A172 (cell line): ENCODE results near the gene LCE3E. TPM values are rescaled to one million over a fixed set of nuclear protein-coding genes. Genes with fewer than 3 reads are reported as not detected.
"Not testable (repeated sequence)": the region's sequence is repeated elsewhere in the genome, so short reads cannot be mapped to it uniquely, and the experiment has no call there.

ENCODE experiments used
- DNase-seq: peaks from one replicate; pipeline ENCODE4 v3.0.0-alpha.2; 2015; ENCODE audit warnings: low spot score
- total RNA-seq: library from RNA; depleted of rRNA; stranded (reverse); fragments of >200 nt; shearing (Covaris generic); gene quantifications from 2 replicates; pipeline ENCODE4 v1.2.3, GENCODE V29; 2014; rRNA removed

LCE3E gene
- total RNA-seq, result not detected in 2 replicates

DNA sequence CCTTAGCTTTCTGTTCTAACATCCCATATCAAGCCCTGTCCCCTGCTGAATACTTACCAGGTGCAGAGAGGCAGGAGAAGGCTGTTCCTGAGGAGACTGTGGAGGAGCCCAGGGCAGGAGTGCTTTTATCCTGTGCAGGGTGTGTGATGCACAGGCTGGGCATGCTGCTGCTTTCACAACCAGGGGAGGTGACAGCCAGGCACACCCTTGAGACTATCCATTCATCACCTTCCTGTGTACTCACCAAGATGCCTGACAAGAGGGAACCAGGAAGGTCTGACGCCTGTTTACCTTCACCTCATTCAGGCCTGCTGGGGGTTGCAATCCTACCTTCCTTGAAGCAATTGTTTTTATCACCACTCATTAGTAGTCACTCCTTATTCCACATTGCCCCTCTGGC, at the start of gene LCE3E:
LCE3E (minus strand) TSS at position 100 of the 400 bp plus-strand sequence. CDS start 572 bp downstream, outside the sequence.
- no peak for DNase-seq

GRCh38 chr1:152613511-152613910, 46.9 kb upstream of the LCE3E start, which contains the start of gene LCE3B:
TSS of gene LCE3B (plus strand) at chr1:152613811. CDS start at chr1:152613811, 0 bp downstream.
- DNase-seq, result no peak

GRCh38 chr1:152599934-152600333, 33.4 kb upstream of the LCE3E start, which contains the start of gene LCE3C:
TSS of gene LCE3C (plus strand) at chr1:152600234. CDS start at chr1:152600732, 498 bp downstream.
- DNase-seq, result no peak

GRCh38 chr1:152596986-152597385, 30.4 kb upstream of the LCE3E start:
- DNase-seq, result no peak

- no peak for DNase-seq
Observed at GRCh38 chr1:152585586-152585985, 19.0 kb upstream of the LCE3E start.

GRCh38 chr1:152582647-152583046, 16.1 kb upstream of the LCE3E start:
- DNase-seq, result no peak

GRCh38 chr1:152580433-152580832, 13.9 kb upstream of the LCE3E start, which contains the start of gene LCE3D:
TSS of gene LCE3D (minus strand) at chr1:152580516. CDS start at chr1:152579936, 580 bp downstream.
- no peak for DNase-seq

- DNase-seq, result not testable (repeated sequence)
Observed at GRCh38 chr1:152579526-152579925, 12.9 kb upstream of the LCE3E start.

DNA sequence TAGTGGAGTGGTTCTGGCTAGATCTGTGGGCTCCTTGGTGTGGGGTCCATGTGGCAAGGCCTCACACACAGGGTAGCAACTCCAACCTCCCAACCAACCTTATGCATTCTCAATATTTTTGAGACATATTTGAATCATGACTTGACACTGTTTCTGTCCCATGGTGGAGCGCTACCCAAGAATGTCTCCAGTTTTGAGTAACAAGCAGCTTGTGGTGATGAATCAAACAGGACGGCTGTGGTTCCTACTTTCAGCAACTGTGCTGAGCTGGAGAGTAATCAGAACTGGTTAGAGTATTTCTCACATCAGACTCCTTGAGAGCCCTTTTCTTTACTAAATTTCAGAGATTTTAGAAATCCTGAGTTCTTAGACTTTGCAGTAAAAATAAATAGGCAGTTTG, 10.6 kb upstream of the LCE3E start:
- DNase-seq, result no peak

DNA sequence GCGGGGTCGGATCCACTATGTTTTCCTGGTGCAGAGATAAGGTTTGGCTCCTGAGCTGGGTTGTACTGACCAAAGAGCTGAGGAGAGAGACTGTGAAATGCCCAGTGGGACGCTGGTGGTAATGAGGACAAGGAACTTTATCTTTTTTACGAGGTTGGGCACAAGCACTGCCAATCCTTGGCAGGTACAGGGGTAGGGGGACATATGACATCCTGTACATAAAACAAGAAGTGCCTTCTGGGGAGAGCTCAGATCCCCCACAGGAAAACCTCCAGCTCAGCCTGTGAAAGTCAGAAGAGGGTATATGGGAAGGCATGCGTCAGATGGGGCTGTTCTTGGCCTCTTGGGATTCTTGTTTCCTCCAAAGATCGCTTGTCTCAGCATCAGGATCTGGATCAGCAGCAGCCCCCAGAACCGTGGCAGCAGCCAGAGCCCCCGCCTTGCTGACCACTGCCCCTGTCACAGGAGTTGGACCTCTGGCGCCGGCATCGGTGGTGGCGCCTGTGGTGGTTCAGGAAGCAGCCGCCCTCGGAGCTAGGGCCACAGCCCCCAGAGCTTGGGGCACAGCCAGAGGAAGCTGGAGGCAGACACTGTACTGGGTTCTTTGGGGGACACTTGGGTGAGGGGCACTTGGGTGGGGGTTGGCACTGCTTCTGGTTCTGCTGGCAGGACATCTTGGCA, 905 bp downstream of the LCE3E start:
- DNase-seq, result no peak

GRCh38 chr1:152565115-152565514, 1.5 kb downstream of the LCE3E start:
- no peak for DNase-seq

- not testable (repeated sequence) for DNase-seq
Observed at GRCh38 chr1:152548358-152548757, 18.2 kb downstream of the LCE3E start.

DNA sequence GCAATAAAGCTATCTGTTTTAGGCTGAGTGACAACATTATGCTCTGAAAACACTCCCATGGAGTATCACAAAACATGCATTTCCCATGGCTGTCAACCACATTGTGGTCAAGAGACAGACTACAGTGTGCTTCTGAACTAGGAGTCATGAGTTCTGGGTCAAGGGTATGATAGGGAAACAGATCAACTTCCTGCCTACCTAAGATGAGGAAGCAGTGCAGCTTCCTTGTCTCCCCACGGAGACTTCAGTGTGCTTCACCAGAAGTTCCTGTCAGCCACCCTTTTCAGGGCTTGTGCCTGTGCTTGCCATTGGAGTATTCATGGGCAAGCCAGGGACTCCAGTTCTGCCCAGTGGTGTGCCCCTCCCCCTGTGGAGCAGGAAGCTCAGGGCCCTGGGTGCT, 19.9 kb downstream of the LCE3E start:
- no peak for DNase-seq

DNA sequence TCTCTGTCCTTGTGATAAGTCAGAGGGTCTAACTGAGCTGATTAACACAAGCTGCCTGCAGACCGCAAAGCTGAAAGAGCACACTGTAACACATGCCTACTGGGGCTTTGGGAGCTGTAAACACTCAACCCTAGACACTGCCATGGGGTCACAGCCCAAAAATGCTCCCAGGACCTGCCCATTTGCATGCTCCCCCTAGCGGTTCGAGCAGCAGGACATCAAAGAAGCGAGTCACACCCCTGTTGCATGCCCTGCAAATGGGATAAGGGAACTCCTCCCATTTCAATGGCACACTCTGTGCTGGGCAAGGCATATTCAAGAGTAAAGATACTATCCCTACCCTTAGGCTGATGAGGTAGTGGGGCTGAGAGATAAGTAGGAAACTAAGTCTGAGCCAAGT, 22.8 kb downstream of the LCE3E start:
- DNase-seq, result no peak

GRCh38 chr1:152539901-152540300, 26.7 kb downstream of the LCE3E start:
- DNase-seq, result no peak

- DNase-seq, result no peak
Observed at GRCh38 chr1:152537496-152537895, 29.1 kb downstream of the LCE3E start.

GRCh38 chr1:152535774-152536173, 30.8 kb downstream of the LCE3E start:
- no peak for DNase-seq

DNA sequence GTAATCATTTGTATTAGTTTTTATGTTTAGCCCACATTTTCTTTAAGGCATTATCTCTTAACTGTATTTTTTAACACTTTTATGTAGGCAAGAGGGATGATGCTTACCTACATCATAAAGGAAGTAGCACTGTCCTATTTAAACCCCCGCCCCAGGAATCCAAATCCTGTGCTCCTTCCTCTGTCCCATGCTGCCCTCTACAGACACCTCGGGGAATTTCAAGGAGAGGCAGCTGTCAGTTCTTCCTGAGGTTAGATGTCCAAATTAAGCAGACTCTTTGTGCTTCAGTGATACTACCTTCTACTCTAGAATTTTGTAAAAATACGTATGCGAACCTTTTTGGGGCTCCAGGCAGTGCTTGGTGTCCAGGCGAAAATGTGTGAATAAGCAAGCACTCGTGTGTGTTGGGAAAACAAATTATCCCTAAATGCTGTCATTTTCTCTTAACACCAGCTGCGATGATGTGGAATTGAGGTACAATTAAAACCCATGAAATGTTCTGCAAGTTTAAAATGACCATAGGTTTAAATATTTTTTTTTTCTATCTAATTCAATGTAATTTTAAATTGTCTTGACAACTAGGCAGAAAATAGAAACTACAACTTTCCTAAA, 33.1 kb downstream of the LCE3E start:
- DNase-seq, result peak; percentile 78

DNA sequence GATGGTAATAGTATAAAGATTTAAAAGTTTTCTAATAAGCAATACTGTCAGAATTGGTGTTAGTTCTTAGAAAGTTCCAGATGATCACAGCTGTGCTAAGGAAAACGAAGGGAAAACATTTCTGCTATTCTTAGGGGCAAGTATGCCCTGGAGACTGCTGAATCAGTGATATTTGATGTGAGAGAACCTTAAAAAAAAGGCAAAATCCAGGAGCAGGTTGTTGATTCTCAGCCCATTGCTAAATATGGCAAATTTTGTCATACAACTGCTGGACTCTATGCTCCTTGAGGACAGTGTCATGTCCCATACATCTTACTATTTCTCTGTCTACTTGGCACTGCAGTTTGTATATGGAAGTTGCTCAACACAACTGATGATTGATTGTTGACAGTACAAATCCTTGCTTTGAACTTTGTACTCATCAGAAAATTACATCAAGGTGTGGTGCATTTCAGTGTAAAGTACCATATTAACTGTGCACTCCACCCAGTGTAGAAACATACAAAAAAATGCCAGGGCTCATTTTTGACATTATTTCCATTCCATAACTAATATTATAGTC, 41.4 kb downstream of the LCE3E start:
- DNase-seq, result no peak

DNA sequence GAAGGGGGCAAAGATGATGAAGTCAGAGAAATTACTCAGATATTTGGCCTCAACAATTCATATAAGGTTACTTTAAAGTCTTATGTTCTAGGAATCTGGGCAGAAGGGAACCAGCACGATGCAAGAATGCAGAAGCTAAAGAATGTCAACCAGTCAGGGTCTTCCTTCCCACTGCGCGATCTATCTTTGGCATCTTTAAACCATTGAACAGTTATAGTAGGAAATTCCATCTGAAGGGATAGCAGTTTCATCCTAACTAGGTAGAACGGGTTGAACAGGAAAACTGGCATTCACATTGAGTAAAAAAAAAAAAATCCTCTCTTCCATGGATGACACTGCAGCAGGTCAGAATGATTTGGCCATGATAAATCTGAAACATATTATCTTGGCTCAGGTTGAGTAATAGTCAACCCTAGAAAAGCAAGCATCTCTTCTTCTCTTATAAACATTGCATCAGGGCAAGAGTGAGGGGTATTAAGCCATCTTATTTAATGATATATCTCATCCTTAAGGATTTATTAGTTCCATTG, 46.0 kb downstream of the LCE3E start:
- DNase-seq, result no peak

- no peak for DNase-seq
Observed at GRCh38 chr1:152519851-152520250, 46.7 kb downstream of the LCE3E start.

DNA sequence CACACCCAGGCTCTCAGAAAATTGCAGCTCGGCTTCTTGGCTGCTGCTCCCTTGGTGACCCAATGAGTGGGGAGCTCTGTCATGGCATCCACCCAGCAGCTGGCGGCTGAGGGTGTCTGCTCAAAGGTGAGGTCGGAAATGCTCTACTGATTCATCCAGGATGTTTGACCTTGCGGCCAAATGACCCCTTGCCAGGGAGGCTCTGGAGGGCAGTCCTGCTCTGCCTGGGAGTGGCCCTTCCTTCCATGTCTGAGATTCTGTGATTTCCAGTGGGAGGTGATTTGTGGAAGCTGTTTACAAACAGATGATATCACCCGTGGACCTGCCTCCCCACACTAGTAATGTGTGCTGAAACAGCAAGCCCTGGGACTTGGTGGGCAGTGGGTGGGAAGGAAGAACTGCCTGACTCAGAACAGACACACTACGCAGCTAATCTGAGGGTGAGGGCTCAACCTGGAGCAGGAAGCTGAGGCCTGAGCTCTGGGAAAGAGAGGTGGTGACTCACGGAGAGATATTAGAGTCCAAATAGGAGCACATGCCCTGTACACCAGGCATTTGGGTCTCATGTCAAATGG, 49.3 kb downstream of the LCE3E start:
- DNase-seq, result peak; percentile 88
